Esophagus muscularis mucosa (tissue), 4 donors: Measurements from ENCODE around the gene CHRNB4. TPM values are rescaled to one million over a fixed set of nuclear protein-coding genes. Genes with fewer than 3 reads are reported as not detected.
A peak's percentile ranks its signal among the peaks of the same experiment; 100 is the strongest.

Experiments
- DNase-seq: peaks from one replicate; pipeline ENCODE4 v3.0.0-alpha.2; 2017; ENCODE audit errors: extremely low spot score
- H3K27ac ChIP-seq, 4 donors: fragments of 200-600 bp; sonication (generic); replicated peaks in 1 of 4; 1 replicate in 3 of 4; 2 replicates in 1 of 4; pipeline ENCODE4 v1.5.1; 2016 to 2019; ENCODE audit warnings: mild to moderate bottlenecking in 1 of 4
- H3K27me3 ChIP-seq, 4 donors: fragments of 200-600 bp; sonication (generic); one replicate each; pipeline versions ENCODE4 v1.5.1 to v1.6.0; 2016 to 2019
- H3K36me3 ChIP-seq, 4 donors: fragments of 200-600 bp; sonication (generic); one replicate each; pipeline ENCODE4 v1.5.1; 2016 to 2019
- H3K4me1 ChIP-seq, 4 donors: fragments of 200-600 bp; sonication (generic); one replicate each; pipeline ENCODE4 v1.5.1; 2016 to 2019
- H3K4me3 ChIP-seq, 4 donors: fragments of 200-600 bp; sonication (generic); 1 replicate in 2 of 4; 2 replicates in 2 of 4; pipeline ENCODE4 v1.5.1; 2016 to 2019; ENCODE audit warnings: mild to moderate bottlenecking in 4 of 4, moderate library complexity in 1 of 4
- H3K9me3 ChIP-seq, 4 donors: fragments of 200-600 bp; sonication (generic); 1 replicate in 3 of 4; 2 replicates in 1 of 4; pipeline ENCODE4 v1.5.1; 2016 to 2019
- EP300 ChIP-seq: sonication (generic); formaldehyde crosslinking; IDR thresholded peaks from one replicate; pipeline ENCODE4 v1.6.1; 2017; ENCODE audit warnings: antibody characterized with exemption
- POLR2A ChIP-seq: fragments of 450-650 bp; IDR thresholded peaks from one replicate; pipeline ENCODE4 v1.6.1; 2017; ENCODE audit warnings: antibody characterized with exemption, moderate library complexity, mild to moderate bottlenecking, low read depth
- POLR2AphosphoS5 ChIP-seq, 2 donors: sonication (generic); formaldehyde crosslinking; IDR thresholded peaks; one replicate each; pipeline ENCODE4 v1.6.1; 2017; ENCODE audit warnings: antibody characterized with exemption in 2 of 2
- WGBS: methylation state at CpG from one replicate; pipeline ENCODE4 v1.1.5; 2018; 5-methylcytosine and 5-hydroxymethylcytosine counted together
- intact Hi-C: fragments of 100-400 bp; cut with DNase I; formaldehyde crosslinking; loops from one replicate; pipeline ENCODE4 v1.15.1; 2023
- total RNA-seq, 4 donors: library from RNA; depleted of rRNA; stranded (reverse); fragments of >200 nt; gene quantifications; one replicate each; pipeline versions ENCODE4 v1.1.0 to v1.2.1, GENCODE V29; 2016
- TF ChIP-seq, protein P1 (sequence below), 3 experiments: fragments of 200-600 bp in 2 of 3; fragments of 450-650 bp in 1 of 3; sonication (generic) in 2 of 3; IDR thresholded peaks; one replicate each; pipeline ENCODE4 v1.5.1; 2017 to 2019; ENCODE audit warnings: antibody characterized with exemption in 3 of 3, mild to moderate bottlenecking in 2 of 3, moderate library complexity in 1 of 3

CHRNB4 gene
- total RNA-seq, 4 donors from 2014 or later: 0.26 to 0.50 (median 0.34) TPM; not detected in 1

DNA sequence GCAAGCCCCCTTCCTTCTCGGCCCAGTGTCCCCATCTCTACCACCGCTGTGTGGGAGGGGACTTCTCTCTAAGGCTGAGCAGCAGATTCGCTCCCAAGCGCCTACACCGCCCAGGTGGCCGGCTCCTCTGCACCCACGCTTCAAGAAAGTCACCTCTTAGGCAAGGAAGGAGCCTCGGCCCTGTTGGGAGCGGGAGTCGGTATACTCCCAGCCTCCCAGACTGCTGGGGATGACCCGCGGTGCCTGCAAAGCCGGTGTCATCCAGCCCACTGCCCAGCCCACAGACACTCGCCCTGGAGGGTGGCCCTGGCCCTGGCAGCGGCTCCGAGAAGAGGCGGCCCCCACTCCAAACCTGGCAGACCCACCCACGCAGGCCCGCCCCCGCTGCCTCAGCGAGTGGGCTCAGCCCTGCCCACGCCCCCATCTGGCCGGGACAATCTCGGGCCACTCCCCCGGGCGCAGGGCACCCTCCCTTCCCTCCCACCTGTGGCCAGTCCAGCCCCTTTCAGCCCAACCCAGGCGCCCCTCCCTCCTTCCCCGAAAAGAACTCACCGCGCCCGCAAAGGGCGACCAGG, 396 bp downstream of the CHRNB4 start:
- Histone ChIP-seq H3K27me3 (peaks cover 0 to 23% (median 7%) of the 10 kb centered on the region in 4 donors), H3K4me3 (peak overlapping the region; percentile 51 to 61 (median 52)), H3K9me3 (no peaks in the 10 kb centered on the region), H3K27ac (no peak overlapping the region), H3K36me3 (no peaks in the 10 kb centered on the region), H3K4me1 (peaks cover 9 to 16% (median 14%) of the 10 kb centered on the region in 4 donors)
- WGBS: 28% methylated on average over 4 of the region's 32 CpGs
- intact Hi-C loops: no loop called here
- DNase-seq: no peak
- TF ChIP-seq EP300: no peak
- no peak for TF ChIP-seq POLR2A
- TF ChIP-seq, protein P1, sequence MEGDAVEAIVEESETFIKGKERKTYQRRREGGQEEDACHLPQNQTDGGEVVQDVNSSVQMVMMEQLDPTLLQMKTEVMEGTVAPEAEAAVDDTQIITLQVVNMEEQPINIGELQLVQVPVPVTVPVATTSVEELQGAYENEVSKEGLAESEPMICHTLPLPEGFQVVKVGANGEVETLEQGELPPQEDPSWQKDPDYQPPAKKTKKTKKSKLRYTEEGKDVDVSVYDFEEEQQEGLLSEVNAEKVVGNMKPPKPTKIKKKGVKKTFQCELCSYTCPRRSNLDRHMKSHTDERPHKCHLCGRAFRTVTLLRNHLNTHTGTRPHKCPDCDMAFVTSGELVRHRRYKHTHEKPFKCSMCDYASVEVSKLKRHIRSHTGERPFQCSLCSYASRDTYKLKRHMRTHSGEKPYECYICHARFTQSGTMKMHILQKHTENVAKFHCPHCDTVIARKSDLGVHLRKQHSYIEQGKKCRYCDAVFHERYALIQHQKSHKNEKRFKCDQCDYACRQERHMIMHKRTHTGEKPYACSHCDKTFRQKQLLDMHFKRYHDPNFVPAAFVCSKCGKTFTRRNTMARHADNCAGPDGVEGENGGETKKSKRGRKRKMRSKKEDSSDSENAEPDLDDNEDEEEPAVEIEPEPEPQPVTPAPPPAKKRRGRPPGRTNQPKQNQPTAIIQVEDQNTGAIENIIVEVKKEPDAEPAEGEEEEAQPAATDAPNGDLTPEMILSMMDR (IDR thresholded peaks at IDR 0.05): no peak
- TF ChIP-seq POLR2AphosphoS5 (IDR thresholded peaks at IDR 0.05): no peak

DNA sequence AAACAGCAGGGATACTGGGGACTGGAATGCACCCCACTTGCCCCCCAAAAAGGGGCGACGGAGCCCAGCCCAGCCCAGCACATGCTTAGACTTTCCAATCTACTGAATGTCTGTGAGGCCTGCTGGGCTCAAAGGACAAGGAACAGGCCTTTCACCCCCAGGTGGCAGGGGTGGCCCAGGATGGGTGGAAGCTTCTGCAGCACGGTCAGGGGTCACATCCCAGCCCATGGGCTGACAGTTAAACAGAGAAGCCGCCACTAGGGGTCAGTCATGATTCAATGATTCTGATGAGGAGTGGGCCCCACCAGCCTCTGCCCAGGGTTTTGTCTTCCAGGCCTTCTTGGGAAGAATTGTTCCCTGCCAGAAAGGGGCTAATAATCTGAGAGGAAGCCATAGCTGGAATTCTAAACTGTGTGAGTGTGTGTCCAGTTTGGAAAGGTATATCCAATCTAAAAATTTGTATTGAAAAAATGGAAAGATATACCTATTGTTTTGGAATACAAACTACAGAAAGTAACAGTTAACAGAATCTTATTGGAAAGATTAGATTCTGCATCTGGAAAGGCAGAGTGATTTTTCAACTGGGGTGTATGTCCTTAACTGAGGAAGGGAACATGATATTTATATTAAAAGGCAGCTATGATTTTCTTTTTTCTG, 2.2 kb downstream of the CHRNB4 start:
- TF ChIP-seq, protein P1 (IDR thresholded peaks at IDR 0.05): peak; percentile 37 to 52 (median 43)
- TF ChIP-seq POLR2AphosphoS5 (IDR thresholded peaks at IDR 0.05): no peak
- Histone ChIP-seq H3K9me3 (peaks cover 0 to 3% (median 0%) of the 10 kb centered on the region in 4 donors), H3K27ac (no peak overlapping the region), H3K4me3 (no peak overlapping the region), H3K27me3 (peaks cover 0 to 23% (median 7%) of the 10 kb centered on the region in 4 donors), H3K36me3 (no peaks in the 10 kb centered on the region), H3K4me1 (peaks cover 9 to 16% (median 14%) of the 10 kb centered on the region in 4 donors)
- intact Hi-C loops: no loop called here
- no peak for DNase-seq
- WGBS: 21% methylated on average over 2 of the region's 4 CpGs

DNA sequence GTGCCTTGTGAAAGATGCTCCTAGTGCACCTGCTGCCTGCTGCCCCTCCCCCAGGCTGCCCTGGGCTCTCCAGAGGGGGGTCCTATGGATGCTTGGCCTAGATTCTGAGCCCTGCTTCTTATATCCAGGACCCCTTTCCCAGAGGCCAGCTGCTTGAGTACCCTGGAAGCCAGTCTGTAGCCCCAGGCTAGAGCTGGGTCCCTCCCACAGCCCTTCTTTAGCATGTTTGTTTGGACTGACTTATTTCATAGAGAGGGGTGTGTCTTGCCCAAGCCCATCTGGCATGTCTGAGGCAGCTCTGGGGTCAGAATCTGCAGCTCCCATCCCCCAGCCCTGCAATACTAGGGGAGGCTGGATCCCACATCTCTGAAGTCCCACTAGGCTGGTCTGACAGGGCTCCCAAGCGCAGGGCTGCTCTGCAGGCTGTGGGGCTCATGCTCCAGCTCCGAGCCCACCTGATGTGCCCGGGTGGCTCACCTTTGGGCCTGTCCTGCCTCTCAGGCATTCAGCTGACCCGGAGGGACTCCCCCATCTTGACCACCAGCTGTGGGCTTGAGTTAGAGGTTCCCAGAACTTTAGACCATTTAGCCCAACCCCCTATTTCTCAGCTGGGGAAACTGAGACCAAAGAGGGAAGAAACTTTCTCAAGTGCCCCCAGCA, 3.1 kb downstream of the CHRNB4 start:
- Histone ChIP-seq H3K27me3 (peaks cover 0 to 23% (median 7%) of the 10 kb centered on the region in 4 donors), H3K27ac (no peak overlapping the region), H3K36me3 (no peaks in the 10 kb centered on the region), H3K4me1 (peaks cover 9 to 16% (median 14%) of the 10 kb centered on the region in 4 donors), H3K9me3 (peaks cover 0 to 11% (median 7%) of the 10 kb centered on the region in 4 donors), H3K4me3 (no peak overlapping the region)
- TF ChIP-seq POLR2A (no peak), POLR2AphosphoS5 (IDR thresholded peaks at IDR 0.05) (no peak), EP300 (no peak)
- TF ChIP-seq, protein P1 (IDR thresholded peaks at IDR 0.05): no peak
- intact Hi-C loops: no loop called here
- WGBS: 80% methylated on average over 4 of the region's 4 CpGs
- DNase-seq: no peak

DNA sequence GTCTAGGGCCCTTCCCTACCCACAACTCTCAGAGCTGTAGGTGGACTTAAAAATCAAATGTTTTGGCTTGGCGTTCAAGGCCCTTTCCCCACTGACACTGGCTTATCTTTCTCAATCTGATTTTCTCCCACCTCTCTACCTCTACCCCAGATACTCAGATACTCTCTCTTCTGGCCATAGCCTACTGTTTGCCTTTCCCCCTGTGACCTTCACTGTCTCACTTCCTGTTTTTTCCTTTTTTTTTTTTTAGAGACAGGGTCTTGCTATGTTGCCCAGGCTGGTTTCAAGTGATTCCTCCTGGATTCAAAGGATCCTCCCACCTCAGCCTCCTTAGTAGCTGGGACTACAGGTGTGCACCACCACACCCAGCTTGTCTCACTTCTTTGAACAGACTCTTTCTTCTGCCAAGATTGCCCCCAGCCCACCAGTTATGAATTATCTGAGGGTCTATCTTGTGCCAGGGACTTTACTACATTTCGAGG, 4.6 kb downstream of the CHRNB4 start:
- intact Hi-C loops: no loop called here
- WGBS: 83% methylated on average over 2 of the region's 2 CpGs
- Histone ChIP-seq H3K9me3 (peaks cover 0 to 15% (median 9%) of the 10 kb centered on the region in 4 donors), H3K27ac (no peak overlapping the region), H3K4me1 (peaks cover 8 to 13% (median 12%) of the 10 kb centered on the region in 4 donors), H3K4me3 (no peak overlapping the region), H3K27me3 (peaks cover 0 to 22% (median 7%) of the 10 kb centered on the region in 4 donors), H3K36me3 (no peaks in the 10 kb centered on the region)
- TF ChIP-seq POLR2AphosphoS5 (IDR thresholded peaks at IDR 0.05) (no peak), POLR2A (no peak), EP300 (no peak)
- TF ChIP-seq, protein P1 (IDR thresholded peaks at IDR 0.05): no peak
- DNase-seq: no peak
